NAMALWA (cell line): Measurements from ENCODE around the gene VCL.
"Not testable (repeated sequence)": the region's sequence is repeated elsewhere in the genome, so short reads cannot be mapped to it uniquely, and the experiment has no call there.

Source experiments
- DNase-seq: peaks from one replicate; pipeline ENCODE4 v3.0.0-alpha.2; 2015; ENCODE audit warnings: low spot score

VCL gene

GRCh38 chr10:74006269-74006668 lies 8.4 kb downstream of the VCL start:
- no peak for DNase-seq

- DNase-seq: no peak
Observed at GRCh38 chr10:74008212-74008731, 10.4 kb downstream of the VCL start.

GRCh38 chr10:74011017-74011416 lies 13.1 kb downstream of the VCL start:
- DNase-seq: no peak

DNA sequence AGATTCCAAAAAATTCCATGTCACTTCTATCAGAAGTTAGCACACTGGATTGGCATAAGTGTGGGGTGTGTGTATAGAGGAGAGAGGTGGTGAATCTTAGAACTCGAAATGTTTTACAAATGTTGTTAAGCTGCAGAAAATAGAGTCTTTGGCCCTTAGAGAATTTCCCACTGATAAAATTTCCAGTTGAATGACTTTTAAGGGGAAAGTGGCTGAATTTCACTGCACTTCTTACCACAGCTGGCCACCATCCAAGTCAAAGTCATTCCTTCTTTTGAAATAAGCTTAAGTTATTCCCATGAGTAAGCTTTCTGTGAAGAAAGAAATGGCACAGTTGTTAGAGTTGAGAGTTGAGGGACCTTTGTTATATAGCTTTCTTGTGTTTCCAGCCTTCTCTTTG lies 13.9 kb downstream of the VCL start:
- no peak for DNase-seq

DNA sequence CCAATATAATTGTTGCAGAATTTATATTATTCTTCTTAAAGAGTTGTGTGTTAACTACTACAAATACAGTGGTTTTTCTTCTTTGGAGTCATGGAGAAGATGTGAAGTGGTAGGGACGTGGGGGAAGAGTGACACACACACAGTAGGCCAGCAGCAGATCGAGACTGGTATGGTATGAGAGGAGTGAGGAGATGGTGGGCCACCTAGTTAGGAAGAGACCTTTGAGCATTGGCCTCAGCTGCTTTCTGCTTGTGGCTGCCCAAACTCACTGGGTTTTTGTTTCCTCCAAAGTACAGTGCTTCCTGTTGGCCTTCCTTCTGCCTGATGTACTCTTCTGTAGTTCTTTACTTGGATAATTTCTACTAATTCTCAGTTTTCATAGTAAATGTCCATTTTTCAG lies 14.6 kb downstream of the VCL start:
- no peak for DNase-seq

DNA sequence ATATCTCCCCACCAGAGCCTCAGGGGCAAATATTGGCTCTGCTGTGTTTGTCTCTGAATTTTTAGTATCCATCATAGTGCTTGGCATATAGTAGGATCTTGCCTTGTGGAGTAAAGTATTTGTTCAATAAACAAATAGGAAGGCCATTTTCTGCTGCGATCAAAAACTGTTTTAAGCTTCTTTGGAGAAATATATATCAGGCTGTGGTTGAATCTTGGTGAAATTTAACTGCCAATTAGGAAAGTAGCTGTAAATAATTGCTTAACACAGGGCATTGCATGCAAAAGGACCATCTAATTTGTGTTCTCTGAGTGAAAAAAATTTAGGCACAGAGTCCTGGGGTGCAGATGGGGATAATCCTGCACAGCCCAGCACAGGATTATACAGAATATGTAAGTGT lies 15.1 kb downstream of the VCL start:
- DNase-seq: no peak

- DNase-seq: not testable (repeated sequence)
Observed at GRCh38 chr10:74014574-74014973, 16.7 kb downstream of the VCL start.

- DNase-seq: no peak
Observed at GRCh38 chr10:74018241-74018640, 20.3 kb downstream of the VCL start.

DNA sequence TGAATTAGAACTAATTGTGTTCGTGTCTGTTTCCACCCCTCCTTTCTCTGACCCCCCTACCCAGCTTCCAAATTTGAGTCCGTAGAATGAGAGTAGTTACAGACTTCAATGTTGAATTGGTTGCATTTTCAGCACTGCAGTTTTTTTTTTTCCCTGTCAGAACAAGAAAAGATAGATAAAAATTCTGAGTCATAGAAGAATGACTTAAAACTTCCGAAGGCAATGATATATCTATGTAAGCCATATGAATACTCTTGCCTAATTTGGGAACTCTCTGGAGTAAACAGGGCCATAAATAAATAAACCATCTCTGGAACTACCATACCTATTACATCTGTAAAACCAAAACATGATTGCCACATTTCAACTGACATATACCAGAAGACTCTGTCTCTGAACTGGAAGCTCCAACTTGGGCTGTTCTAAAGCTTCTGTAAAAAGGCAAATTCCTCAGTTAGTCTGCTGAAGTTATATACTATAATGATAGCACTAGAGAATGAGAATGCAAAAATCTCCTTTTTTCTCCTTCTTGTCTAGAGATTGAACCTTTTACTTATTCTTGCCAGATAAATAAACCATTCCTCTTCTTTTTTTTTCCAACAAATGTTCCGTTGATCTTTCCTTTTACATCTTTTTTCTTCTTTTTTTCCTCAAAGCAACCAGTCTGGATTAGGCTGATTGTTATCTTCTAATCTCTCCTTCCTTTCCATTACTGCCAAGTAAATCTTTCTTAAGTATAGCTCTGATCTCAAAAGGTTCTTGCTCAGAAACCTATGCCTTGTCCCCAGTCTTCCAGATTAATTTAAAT lies 23.5 kb downstream of the VCL start:
- DNase-seq: no peak

GRCh38 chr10:74022926-74023629 lies 25.2 kb downstream of the VCL start:
- DNase-seq: no peak

GRCh38 chr10:74024600-74024999 lies 26.7 kb downstream of the VCL start:
- DNase-seq: no peak

GRCh38 chr10:74025380-74025978 lies 27.6 kb downstream of the VCL start:
- no peak for DNase-seq

DNA sequence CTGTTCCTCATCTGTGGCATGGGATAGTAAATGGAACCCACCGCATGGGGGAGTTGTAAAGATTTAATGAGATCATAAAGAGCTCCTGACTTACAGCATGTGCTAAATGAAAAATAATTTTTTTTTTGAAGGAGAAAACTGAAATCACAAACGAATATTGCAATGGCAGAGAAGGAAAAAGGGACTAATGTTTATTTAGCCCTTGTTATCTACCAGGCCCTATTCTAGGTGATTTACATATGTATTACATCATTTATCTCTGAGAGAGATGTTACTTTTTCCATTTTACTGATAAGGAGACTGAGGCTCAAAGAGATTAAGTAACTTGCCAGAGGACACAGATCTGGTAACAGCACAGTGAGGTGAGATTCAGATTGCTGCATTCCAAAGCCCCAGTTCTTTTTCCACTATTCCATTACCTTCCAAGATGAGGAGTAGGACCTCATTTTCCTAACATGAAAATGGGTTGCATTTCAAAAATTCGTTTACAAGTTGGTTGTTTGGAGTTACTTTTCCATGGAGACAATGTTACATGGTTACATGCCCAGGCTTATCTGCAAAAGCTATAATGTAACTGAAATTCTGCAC lies 28.6 kb downstream of the VCL start:
- no peak for DNase-seq

DNA sequence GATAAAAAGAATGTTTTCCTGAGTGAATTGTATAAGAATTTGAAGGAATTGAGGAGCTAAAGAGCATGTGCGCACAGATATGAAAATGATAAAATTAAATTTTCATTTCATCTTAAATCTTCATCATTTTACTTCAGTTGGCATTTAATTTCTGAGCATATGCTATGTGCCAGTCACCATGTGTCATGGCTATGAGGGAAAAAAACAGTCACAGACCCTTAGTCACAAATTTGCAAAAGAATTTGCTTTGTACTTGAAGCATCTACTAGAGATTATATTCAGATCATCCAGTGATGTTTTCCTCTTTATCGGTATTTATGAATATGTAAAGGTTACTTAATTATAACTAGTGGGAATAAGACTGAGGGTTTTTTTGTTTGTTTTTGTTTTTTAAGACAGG lies 29.8 kb downstream of the VCL start:
- DNase-seq: no peak

- DNase-seq: no peak
Observed at GRCh38 chr10:74029943-74030342, 32.0 kb downstream of the VCL start.

DNA sequence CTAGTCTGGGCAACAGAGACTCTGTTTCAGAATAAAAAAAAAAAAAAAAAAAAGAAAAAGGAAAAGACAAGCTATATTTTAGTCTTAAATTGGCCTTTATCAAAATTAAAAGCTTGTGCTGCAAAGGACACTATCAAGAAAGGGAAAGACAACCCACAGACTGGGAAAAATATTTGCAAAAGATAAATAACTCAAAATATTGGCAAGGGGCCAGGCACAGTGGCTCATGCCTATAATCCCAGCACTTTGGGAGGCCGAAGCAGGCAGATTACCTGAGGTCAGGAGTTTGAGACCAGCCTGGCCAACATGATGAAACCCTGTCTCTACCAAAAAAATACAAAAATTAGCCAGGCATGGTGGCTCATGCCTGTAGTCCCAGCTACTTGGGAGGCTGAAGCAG lies 34.3 kb downstream of the VCL start:
- not testable (repeated sequence) for DNase-seq

DNA sequence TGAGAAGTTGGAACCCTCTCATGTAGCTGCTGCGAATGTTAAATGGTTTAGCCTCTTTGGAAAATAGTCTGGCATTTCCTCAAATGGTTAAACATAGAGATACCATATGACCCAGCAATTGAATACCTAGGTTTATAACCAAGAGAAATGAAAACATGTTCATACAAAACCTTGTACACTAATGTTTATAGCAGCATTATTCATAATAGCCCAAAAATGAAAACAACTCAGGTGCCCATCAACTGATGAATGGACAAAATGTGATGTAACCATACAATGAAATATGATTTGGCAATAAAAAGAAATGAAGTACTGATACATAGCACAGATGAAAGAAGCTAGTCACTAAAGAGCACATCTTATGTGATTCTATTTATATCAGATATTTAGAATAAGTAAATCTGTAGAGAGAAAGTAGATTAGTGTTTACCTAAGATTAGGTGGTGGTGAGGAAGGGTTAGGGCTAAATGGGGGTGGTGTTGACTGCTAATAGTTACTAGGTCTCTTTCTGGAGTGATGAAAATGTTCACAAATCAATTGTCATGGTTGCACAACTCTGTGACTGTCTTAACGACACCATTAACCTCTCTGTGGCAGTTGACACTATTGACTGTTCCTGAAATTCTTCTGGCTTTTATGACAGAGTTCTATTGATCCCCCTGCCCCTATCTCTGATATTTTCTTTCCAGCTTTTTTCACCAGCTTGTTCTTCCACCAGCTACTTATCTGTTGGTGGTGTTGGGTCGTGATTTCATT lies 35.2 kb downstream of the VCL start:
- no peak for DNase-seq

DNA sequence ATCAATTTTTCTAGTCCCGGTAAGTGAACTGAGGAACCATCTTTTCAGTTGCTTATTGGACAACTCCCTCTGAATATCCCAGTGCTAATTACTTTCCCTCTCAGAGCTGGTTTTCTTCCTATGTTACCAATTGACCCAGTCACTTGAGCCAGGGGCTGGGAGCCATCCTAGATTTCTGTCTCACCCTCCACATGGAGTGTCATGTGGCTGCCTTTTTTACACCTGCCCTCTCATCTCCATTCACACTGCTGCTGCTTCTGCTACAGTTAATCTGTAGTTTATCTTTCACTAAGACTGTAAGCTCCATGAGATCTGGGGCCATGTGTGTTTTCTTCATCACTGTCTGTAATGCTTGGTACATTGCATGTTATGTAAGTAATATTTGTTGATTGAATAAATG lies 35.8 kb downstream of the VCL start:
- no peak for DNase-seq

GRCh38 chr10:74034301-74034700 lies 36.4 kb downstream of the VCL start:
- no peak for DNase-seq

- DNase-seq: no peak
Observed at GRCh38 chr10:74035303-74035702, 37.4 kb downstream of the VCL start.

GRCh38 chr10:74036474-74036873 lies 38.6 kb downstream of the VCL start:
- DNase-seq: no peak
